Measurements from ENCODE around the gene PREP. TPM values are rescaled to one million over a fixed set of nuclear protein-coding genes. Genes with fewer than 3 reads are reported as not detected.
A peak's percentile ranks its signal among the peaks of the same experiment; 100 is the strongest.

Gene PREP
- total and polyA plus RNA-seq, 2 of the 8 experiments (the other 6 are each of a cell fraction or from before 2014, with no cell fraction given), result 26.8 to 70.0 TPM

DNA sequence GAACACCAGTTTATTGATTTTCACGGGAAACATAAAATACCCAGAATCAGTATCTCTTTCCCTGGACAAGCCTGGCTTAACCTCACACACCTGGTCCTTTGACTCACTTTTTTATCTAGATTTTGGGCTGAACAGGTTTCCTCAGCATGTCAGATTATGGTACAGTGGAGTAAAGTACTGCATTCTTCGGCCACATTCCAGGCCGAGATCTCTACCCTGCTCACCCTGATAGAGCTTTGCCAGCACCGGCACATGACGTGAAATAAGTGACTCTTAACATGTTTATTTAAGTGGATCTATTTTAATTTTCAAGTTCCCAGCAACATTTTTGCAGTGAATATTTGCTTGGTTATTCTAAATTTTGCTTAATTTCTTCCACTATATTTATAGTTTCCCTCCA, 144.1 kb downstream of the PREP start:
- H3K79me1 ChIP-seq (ENCODE audit: low read depth, low read length), result no peaks in the 10 kb centered on the region
- no peak overlapping the region for H2BK15ac ChIP-seq (ENCODE audit: low read length)
- H3K36me3 ChIP-seq (ENCODE audit: control insufficient read depth in 2 of 4, insufficient read depth in 4 of 4, low read length in 3 of 4), result no peaks in the 10 kb centered on the region
- no peak overlapping the region for H4K5ac ChIP-seq (ENCODE audit: insufficient read length, low read depth, low read length)
- no peak overlapping the region for H2BK120ac ChIP-seq (replicated peaks; ENCODE audit: low read depth, low read length)
- ChIA-PET POLR2A (ENCODE audit: partially characterized antibody) (no interaction called here), CTCF (ENCODE audit: partially characterized antibody) (interaction anchor here (1.2 kb wide), 1 partner anchor 171 kb away, joined by 4 read pairs; no protein-coding TSS in a partner anchor)
- no peaks in the 10 kb centered on the region for H3K79me2 ChIP-seq (ENCODE audit: control insufficient read depth in 1 of 2, insufficient read depth in 2 of 2, low read length in 2 of 2)
- H2AK5ac ChIP-seq (ENCODE audit: low read depth, low read length), result no peak overlapping the region
- H3K4me2 ChIP-seq (ENCODE audit: insufficient read depth in 1 of 2, low read depth in 2 of 2, low read length in 2 of 2), result no peak overlapping the region
- no peak overlapping the region for H3K27ac ChIP-seq (ENCODE audit: low read depth, low read length)
- no peaks in the 10 kb centered on the region for H3K9me3 ChIP-seq (ENCODE audit: insufficient read depth in 2 of 2, low read depth in 1 of 2, low read length in 1 of 2)
- no peak overlapping the region for H4K91ac ChIP-seq (replicated peaks; ENCODE audit: insufficient read length, low read length)
- no peak overlapping the region for H3K23ac ChIP-seq (ENCODE audit: insufficient read length)
- no peak overlapping the region for H3K18ac ChIP-seq (ENCODE audit: extremely low read depth, low read length)
- no peaks in the 10 kb centered on the region for H3K23me2 ChIP-seq (ENCODE audit: low read depth, low read length)
- H3K27me3 ChIP-seq (replicated peaks in 1 of 4; ENCODE audit: control insufficient read depth in 3 of 4, extremely low read depth in 1 of 4, insufficient read depth in 3 of 4, low read length in 3 of 4), result peaks cover 0 to 1% (median 0%) of the 10 kb centered on the region in 4 experiments; a peak in 1 of 7 replicates
- no peak overlapping the region for H2AFZ ChIP-seq (ENCODE audit: low read length)
- H3K9ac ChIP-seq (replicated peaks in 1 of 4; ENCODE audit: extremely low read depth in 1 of 4, low read depth in 3 of 4, low read length in 3 of 4), result no peak overlapping the region
- no peak for TF ChIP-seq RXRA (IDR thresholded peaks at IDR 0.05; ENCODE audit: insufficient read depth, low read depth, low read length)
- TF ChIP-seq TEAD4 (IDR thresholded peaks at IDR 0.05; ENCODE audit: low read depth, low read length), result peak; percentile 56; the same call in 1 of the 2 replicates
- H3K56ac ChIP-seq (replicated peaks; ENCODE audit: insufficient read length, low read depth, low read length), result no peak overlapping the region
- H3K4me1 ChIP-seq (replicated peaks in 1 of 4; ENCODE audit: control insufficient read depth in 3 of 4, insufficient read depth in 4 of 4, low read length in 3 of 4), result peaks cover 0 to 13% (median 7%) of the 10 kb centered on the region in 4 experiments; a peak in 2 of 7 replicates
- H2BK5ac ChIP-seq (ENCODE audit: low read depth, low read length), result no peak overlapping the region
- no peak overlapping the region for H3K4me3 ChIP-seq (ENCODE audit: extremely low read depth in 1 of 4, insufficient read depth in 2 of 4, low read depth in 3 of 4, low read length in 4 of 4)
- FAIRE-seq (no peak), DNase-seq (ENCODE audit: low read depth in 1 of 2, low spot score in 2 of 2) (no peak)
- H4K20me1 ChIP-seq (replicated peaks in 1 of 2; ENCODE audit: control insufficient read depth in 1 of 2, insufficient read depth in 2 of 2, low read length in 2 of 2), result no peaks in the 10 kb centered on the region
- no peak overlapping the region for H2BK20ac ChIP-seq (ENCODE audit: low read length)
- no peak overlapping the region for H4K8ac ChIP-seq (ENCODE audit: extremely low read depth, insufficient read depth, low read length)
- H3K4ac ChIP-seq (replicated peaks; ENCODE audit: insufficient read length, low read depth, low read length), result no peak overlapping the region
- no peak overlapping the region for H3K14ac ChIP-seq (ENCODE audit: insufficient read length)
- WGBS, 2 experiments (ENCODE audit: extremely low coverage in 1 of 2, insufficient coverage in 1 of 2, insufficient read length in 1 of 2, insufficient replicate concordance in 2 of 2, low coverage in 1 of 2, low lambda C conversion rate in 2 of 2, missing lambda C conversion rate in 1 of 2), result 89% methylated on average over 5 of the region's 5 CpGs; no CpG with 5 or more reads in 1 of the 2 experiments
- H2BK12ac ChIP-seq (ENCODE audit: low read depth, low read length), result no peak overlapping the region

Measured in H1 (cell line).